Stimulated activated CD4-positive, alpha-beta T cell treated with anti-CD3 and anti-CD28 coated beads, Interleukin-12 subunit alpha, Interleukin-12 subunit beta, amount 100 ng/mL, for 4 hours (primary cell): Measurements from ENCODE around the gene OGG1.
A peak's percentile ranks its signal among the peaks of the same experiment; 100 is the strongest.

Experiments used
- DNase-seq: peaks from one replicate; pipeline ENCODE4 v3.0.0-alpha.2; 2020

Gene OGG1

DNA sequence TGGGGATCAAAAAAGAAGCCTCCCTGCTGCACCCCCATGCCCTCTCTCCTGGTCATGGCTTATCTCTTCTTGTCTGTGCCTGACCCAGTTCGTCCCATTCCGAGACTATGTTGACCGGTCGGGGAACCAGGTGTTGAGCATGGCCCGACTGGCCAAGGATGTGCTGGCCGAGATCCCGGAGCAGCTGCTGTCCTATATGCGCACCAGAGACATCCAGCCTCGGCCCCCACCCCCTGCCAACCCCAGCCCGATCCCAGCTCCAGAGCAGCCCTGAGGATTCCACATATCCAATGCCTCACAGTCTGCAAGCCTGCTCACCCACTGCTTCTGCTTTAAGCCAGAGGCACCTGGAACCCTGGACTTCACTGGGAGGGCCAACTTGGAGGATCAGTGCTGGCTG lies 20.3 kb upstream of the OGG1 start:
- DNase-seq = no peak

DNA sequence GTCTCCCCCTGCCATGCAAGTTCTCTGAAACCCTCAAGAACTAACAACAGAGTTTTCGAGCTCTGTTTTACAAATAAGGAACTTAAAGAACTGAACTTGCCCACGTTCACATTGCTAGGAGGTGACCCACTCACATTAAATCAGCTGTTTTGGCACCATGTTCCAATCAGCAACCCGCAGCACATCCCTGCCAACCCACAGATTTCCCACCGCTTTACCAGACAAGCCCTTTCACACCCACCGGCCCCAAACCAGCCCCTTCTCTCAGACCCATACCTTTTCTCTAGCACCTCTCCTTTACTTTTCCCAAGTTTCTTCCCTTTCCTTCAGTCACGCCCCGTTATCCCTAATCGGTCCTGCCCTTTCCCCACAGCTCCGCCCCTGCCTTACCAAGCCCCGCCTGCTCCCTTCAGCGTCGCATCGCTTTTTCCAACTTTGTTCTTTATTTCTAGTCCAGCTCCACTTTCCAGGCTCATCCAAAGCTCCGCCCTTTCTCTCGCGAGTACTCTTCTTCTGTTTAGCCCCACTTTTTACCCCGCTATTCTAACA lies 19.0 kb upstream of the OGG1 start:
- DNase-seq = no peak

DNA sequence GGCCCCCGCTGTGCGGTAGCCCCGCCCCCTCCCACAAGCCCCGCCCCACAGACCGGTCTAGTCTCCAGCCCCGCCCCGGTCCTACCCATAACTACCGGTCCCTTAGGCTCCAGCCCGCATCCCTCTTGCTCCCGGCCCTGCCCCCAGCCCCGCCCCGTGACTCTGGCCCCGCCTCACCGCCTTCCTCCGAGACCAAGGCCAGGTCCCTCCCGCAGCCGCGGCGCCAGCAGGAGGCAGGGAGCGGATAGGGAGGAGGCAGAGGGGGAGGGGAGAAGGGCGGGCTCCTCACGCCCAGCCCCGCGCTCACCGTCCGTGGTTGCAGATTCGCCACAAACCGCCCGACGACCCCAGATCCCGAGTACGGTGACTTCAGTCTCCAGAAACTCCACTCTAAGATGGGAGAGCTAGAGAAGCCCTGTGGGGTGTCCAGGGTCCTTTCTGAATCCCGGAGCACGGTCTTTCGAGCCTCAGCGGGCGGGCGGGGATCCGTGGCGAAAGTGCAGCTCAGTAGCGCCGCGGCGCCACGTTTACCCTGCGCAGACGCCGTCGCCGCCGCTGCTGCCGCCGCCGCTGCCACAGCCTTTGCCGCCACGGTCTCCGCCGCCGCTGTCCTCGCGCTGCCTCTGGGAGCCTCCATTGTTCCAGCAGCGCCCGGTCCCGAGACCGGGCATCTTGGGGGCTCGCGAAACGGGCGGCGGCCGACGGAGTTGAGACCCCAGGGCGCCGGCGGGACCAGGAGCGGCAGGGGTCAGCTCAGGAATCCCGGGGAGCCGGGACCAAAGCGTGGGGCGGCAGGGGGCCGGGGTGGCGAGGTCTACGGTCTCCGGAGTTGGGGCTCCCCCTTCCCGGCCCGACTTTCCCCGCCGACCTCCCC lies 18.3 kb upstream of the OGG1 start, which contains the start of gene BRPF1:
Gene BRPF1, plus strand, starts transcription at position 530 of the 874 bp plus-strand sequence. CDS start 2,406 bp downstream, outside the sequence.
- DNase-seq = peak; percentile 100

DNA sequence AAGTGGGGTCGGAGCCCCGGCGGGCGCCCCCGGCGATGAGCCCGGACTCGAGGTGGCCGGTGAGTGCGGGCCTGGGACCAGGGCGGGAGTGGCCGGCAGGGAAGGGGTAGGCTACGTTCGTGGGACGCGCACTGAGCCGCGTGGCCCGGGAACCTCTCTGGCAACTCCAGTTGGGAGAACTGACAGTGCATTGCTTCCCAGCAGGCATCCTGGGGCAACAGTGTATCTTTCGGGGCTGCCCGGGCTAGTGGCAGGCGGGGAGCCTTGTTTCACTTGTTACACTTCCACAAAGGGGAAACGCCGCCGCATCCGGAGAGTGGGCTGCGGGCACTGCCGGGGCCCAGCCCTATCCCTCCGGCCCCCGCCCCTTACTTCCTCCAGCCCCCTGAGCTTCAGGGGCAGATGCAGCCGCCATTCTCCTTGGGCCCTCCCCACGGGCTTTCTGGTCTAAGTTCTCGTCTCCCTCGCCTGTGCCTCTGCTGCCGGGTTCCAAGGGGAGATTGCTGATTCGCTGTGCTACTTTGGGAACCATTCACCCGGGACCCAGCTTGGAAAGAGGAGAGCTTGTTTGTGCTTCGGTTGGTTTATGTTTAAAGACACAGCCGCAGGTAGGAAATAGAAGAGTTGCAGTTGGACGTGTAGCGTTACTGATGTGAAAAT lies 17.5 kb upstream of the OGG1 start:
- peak; percentile 20 for DNase-seq

DNA sequence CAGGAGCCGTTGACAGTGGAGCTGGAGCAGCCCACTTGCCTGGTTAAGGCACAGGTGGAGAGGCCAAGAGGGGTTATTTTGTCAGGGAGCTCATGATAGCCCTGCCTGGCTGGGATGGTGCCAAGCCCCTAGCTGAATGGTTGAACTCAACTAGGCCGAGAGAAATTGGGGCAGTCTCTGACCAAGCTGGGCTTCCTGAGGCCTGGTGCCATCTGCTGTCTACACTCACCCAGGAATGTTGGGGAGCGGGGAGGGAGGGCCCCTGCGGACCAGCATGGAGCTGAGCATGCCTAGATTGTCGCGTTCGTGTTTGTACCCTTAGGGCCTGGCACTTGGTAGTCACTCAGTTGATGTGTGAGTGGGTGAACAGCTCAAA lies 17.0 kb upstream of the OGG1 start:
- DNase-seq = no peak

DNA sequence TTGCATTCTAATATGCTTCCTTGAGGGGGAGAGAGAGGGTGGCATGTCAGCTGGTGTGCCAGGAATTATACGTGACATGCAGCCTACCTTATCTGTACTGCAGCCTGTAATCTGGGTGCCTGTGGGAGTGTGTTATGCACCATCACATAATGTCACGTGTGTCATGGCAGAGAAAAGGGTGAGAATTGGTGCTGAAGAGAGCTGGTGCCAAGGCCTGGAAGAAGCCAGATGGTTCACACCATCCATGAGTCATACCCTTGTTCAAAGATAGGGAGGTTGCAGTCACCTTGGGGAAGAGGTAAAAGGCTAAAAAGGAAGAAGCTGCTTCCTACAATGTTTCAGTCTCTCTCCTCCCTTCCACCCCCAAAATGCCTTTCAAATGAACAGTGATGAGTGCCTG lies 12.9 kb upstream of the OGG1 start:
- no peak for DNase-seq

DNA sequence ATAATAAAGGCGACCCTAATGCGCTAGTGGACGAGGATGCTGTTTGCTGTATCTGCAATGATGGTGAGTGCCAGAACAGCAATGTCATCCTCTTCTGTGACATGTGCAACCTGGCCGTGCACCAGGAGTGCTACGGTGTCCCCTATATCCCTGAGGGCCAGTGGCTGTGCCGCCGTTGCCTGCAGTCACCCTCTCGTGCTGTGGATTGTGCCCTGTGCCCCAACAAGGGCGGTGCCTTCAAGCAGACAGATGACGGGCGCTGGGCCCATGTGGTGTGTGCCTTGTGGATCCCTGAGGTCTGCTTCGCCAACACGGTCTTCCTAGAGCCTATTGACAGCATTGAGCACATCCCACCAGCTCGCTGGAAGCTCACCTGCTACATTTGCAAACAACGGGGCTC lies 10.6 kb upstream of the OGG1 start:
- DNase-seq = no peak

DNA sequence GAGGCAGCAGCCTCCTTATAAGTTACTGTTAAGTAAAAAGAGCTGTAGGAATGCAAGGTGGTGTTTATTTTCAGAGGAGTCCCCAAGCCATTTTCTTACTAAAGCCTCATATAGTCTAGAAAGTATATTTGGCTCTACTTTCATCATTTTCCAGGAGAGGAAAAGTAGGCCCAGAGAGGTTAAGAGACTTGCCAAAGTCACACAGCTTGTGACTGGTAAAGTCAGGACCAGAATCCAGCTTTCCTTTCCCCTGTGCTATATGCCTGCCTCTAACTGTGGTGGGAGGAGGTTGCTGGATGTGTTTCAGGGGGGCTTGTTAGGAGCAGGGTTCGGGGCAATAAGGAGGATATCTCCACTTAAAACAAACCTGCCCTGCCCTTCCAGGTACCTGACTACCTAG lies 7.2 kb upstream of the OGG1 start:
- no peak for DNase-seq

DNA sequence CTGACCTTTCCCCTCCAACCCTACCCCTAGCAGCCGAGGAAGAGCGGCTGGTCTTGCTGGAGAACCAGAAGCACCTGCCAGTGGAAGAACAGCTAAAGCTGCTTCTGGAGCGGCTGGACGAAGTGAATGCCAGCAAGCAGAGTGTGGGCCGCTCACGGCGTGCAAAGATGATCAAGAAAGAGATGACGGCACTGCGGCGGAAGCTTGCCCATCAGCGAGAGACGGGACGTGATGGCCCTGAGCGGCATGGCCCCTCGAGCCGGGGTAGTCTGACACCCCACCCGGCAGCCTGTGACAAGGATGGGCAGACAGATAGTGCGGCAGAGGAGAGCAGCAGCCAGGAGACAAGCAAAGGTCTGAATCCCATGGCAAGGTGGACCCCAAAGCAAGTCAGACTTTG lies 6.2 kb upstream of the OGG1 start:
- no peak for DNase-seq

DNA sequence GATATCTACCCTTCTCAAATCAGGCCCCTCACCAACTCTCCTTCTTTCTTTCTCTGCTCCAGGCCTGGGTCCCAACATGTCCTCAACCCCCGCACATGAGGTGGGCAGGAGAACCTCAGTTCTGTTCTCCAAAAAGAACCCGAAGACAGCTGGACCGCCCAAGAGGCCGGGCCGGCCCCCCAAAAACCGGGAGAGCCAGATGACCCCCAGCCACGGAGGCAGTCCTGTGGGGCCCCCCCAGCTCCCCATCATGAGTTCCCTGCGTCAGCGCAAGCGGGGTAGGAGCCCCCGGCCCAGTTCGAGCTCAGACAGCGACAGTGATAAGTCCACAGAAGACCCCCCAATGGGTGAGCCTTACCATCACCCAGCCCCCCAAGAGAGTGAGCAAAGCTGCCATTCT lies 5.6 kb upstream of the OGG1 start:
- DNase-seq = no peak

DNA sequence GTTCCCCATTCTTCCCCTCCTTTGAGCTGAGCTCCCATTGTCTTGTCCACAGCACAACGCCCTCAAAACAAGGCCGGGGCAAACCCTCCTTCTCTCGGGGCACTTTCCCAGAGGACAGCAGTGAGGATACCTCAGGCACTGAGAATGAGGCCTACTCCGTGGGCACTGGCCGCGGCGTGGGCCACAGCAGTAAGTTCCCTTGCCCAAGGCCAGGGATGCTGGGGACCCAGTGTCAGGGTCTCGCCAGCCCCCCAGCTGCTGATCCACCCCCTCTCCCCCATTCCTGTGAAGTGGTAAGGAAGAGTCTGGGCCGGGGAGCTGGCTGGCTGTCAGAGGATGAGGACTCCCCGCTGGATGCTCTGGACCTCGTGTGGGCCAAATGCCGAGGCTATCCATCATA lies 4.2 kb upstream of the OGG1 start:
- no peak for DNase-seq

DNA sequence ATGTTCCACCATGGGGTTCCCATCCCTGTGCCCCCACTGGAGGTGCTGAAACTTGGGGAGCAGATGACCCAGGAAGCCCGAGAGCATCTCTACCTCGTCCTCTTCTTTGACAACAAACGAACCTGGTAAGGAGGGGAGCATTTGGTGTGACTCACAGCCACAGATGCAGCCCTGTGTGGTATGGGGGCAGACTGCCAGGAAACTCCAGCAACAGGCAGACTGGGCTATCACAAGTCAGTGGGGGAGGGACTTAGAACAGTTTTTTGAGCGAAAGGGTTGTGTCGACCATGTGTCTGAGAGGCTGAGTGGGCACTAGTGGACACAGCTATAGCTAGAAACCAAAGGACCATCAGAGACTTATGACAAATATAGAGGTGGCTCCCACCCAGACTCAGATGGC lies 3.4 kb upstream of the OGG1 start:
- no peak for DNase-seq

DNA sequence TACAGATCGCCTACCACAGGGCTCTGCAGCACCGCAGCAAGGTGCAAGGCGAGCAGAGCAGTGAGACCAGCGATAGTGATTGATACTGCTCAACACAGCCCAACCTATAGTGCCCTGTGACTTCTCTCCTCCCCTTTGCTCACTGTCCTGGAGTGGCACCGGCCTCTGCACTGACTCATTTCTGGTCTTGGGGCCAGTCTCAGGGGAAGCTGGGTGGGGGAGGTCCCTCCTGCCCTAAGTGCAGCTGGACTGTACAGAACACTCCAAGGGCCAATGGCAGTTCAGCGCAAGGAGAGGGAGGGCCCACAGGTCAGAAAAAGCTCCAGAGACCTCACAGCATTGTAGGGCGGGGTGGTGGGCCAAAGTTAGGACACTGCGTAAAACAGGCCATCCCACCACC lies 2.5 kb upstream of the OGG1 start:
- no peak for DNase-seq

DNA sequence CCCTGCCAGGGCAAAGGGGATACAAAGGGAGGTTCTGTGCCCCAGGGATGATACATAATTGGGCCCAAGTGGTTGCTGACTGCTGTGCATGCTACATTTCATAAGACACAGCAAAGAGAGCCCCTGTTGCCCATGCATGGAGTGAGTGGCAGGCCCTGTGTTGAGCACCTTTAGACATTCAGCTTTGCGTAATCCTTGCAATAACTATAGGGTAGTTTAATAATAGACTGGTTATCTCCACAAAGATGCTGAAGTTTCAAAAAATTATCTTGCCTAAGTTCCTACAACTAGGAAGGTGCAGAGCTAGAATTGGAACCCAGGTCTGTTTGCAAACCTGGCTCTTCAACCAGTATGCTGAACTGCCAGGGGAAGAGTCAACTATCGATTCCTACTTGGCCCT lies 1.7 kb upstream of the OGG1 start:
- DNase-seq = no peak

DNA sequence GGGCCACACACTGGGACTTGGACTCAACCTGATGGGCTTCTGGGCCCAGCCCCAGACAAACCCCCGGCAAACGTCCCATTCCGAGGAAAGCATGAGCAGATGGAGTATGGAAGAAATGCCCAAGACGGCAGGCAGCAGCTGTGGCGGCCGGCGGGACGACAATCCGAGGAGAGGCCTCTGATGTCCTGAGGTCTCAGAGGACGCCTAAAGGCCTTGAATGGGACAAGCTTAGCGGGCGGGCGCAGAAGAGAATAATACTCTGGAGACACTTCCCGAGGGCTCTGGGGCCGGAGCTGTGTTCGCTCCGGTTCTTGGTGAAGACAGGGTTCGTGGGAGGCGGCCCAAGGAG lies 482 bp upstream of the OGG1 start:
- DNase-seq = no peak

DNA sequence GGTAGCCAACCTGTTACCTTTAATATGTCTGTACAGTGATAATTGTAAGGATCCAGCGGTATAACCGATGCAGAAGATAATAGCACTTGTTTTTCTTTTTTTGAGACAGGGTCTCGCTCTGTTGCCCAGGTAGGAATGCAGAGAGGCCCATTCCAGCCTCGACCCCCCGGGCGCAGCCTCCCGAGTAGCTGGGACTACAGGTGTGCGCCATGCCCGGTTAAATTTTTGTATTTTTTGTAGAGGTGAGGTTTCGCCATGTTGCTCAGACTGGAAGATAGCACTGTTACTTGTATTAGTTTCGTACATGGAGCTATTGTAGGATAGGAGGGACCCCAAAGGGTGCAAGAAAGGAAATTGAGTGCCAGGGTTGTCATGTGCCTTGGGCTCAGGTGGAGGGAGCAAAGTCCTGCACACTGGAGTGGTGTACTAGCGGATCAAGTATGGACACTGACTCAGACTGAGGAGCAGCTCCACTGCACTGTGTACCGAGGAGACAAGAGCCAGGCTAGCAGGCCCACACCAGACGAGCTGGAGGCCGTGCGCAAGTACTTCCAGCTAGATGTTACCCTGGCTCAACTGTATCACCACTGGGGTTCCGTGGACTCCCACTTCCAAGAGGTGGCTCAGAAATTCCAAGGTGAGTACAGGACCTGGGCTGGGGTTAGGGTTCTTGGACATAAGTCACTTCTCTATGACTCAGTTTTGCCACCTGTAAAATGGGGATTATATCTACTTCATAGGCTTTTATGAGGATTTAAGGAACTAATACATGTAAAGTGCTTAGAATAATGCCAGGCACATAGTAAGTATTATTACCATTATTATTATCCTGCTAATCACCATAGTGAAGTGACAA lies 1.0 kb downstream of the OGG1 start:
- no peak for DNase-seq

DNA sequence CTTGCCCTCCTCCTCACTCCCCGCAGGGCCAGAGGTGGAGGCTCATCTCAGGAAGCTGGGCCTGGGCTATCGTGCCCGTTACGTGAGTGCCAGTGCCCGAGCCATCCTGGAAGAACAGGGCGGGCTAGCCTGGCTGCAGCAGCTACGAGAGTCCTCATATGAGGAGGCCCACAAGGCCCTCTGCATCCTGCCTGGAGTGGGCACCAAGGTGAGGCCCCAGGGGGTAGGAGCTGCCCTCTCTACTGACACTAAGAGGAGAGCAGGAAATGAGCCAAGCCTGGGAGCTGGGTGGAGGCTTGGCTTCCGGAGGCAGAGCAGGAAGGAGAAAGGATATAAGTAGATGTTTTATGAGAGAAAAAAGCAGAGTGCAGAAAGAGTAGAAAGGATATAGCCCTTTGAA lies 4.9 kb downstream of the OGG1 start:
- no peak for DNase-seq

DNA sequence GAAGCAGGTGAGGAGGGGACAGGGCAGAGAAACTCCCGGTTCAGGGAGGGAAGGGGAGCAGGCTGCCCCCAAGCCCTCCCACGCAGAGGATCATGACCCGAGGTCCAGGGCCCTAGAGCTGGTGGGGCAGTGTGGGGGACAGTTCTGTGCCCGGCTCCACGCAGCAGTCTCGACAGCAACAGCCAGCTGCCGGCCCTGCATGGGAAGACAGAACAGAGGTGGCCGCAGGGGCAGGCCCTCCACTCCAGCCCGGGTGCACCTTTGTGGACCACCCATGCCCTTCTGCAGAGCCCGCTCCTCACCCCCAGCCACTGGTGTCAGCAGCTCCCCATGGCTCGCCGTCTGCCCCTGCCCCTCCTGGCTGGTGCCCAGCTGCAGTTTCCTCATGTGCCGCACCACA lies 7.7 kb downstream of the OGG1 start:
- DNase-seq = no peak

DNA sequence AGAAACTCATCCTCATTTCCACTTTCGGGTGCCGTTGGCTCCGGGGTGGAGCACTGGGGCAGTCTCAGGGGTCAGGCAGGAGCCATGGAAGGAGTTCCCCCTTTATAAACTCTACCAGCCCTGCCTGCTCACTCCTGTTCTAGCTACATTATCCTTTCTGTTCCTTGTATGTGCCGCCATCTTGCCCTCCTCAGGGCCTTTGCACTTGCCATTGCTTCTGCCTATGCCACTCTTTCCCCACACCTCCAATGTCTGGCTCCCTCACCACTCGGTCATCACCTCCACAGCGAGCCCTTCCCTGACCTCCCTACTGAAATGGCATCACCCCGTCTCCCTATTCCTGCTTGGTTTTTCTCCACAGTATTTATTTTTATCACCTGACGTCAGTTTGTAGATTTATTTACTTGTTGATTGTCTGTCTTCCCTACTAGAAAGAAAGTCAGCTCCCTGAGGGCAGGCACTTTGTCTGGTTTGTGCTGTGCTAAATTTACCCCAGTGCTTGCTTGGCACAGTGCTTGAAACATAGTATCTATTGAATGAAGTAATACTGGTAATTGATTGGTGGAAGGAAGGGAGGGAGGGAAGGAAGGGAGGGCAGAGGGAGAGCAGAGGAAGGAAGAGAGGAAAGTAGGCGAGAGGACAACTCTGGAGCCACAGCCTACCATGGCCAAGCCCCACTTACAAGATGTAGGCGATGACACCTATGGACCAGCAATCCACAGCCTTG lies 11.2 kb downstream of the OGG1 start:
- no peak for DNase-seq

DNA sequence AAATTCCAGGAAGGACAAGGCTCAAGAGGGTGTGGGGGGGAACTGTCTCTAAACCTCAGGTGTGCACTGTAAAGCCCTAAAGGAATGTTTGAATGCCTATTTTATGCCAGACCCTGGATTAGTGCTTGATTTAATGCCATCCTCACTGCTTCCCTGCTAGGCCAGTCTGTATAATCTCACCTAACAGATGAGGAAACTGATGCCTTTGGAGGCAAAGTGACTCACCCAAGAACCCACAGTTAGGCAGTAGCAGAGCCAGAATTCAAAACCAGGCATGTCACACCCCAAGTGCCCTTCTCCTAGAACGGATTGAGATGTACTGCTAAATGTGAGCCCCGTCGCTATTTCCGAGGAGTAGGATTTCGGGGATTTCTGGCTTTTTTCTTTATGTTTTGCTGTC lies 12.2 kb downstream of the OGG1 start:
- no peak for DNase-seq

DNA sequence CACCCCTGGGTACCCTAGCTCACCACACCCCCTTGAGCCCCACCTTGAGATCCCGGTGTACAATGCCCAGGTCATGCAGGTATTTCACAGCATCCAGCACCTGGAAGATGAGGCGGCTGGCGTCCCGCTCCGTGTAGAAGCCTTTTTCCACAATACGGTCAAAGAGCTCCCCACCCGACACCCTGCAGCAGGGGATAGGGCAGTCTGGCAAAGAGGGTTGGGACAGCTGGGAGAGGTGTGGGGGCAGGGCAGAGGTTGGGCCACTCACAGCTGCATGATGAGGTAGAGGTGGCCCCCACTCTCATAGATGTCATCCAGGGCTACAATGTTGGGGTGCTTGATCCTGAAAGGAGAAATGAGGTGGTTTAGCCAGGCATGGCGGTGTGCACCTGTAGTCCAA lies 13.1 kb downstream of the OGG1 start:
- DNase-seq = no peak

DNA sequence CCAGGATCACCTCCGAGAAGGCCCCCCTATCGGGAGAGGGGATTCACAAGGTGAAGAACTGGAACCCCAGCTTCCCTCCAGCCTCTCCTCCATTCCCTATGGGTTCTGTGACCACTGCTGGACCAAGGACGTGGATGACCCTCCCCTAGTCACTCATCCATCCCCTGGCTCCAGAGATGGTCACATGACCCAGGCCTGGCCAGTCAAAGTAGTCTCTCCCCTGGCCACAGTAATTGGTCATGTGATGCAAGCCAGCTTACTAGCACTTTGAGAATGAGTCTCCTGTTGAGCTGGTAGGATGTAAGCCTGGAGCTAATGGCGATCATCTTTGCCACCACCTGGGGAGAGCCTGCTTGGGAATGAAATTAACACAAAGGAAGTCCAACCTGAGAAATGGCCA lies 16.1 kb downstream of the OGG1 start:
- DNase-seq = no peak

DNA sequence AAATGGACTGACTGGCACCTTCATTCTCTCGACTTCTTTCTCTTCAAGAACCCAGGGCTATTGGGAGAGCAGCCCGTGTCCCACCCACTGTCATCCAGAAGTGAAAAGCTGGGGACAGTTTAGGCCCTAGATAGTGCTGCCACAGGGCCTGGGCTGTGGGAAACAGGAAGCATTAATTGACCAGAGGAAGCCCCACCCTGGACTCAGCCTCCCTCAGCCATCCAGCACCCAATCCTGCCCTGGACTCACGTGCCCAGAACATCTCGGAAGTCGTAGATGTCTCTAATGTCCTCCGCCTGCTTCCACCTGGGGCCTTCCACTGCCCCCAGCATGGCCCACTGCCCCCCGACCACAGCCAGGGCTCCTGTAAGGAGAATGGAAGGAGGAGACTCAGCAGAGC lies 17.7 kb downstream of the OGG1 start:
- DNase-seq = no peak
